NCI-H146 treated with DMSO at 0.1 percent for 48 hours (cell line): Measurements from ENCODE around the gene DTD1.

Source experiments
- DNase-seq: peaks from one replicate; lab custom pipeline; 2025; ENCODE audit not compliant: unreplicated experiment; lab: John Stamatoyannopoulos, UW

The DTD1 gene, protein sequence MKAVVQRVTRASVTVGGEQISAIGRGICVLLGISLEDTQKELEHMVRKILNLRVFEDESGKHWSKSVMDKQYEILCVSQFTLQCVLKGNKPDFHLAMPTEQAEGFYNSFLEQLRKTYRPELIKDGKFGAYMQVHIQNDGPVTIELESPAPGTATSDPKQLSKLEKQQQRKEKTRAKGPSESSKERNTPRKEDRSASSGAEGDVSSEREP

DNA sequence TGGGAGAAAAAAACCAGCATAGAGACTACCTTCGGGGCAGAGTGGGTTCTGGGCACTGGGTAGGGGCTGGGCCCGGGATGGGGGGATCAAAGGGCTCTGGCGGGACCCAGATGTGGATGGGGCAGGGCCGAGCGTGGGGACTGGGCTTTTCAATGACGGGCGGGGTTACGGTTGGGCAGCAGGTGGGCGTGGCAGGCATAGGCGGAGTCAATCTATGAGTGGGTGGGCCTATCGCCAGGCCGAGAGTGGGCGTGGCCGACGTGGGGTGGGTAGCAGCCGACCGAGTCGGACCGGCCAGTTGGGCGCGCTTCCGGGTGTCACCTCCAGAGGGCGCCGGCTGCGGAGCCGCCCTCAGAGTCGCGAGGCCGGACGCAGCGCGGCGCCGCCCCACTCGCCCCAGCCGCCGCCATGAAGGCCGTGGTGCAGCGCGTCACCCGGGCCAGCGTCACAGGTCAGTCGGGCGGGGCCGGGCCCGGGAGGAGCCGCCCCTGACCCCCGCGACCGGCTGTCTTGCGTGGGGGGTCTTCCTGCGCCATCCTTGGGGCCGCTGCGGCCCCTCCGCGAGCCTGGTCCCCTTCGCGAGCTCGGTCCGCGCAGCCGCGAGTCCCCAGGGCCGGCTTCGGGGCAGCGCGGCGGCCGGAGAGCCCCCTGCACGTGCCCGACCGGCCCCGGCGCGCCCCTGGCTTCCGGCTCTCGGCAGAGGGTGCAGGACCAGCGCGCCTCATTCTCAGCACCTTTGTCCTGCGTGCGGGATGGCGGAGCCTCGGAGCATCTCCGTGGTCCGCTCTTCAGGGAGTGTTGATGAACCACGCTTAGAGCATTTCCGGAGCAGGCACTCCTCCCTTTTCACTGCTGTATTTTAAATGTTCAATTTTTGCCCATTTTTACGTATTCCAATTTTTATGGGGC is at the start of gene DTD1:
Gene DTD1 (plus strand): TSS at position 390 of the 909 bp plus-strand sequence. CDS start 19 bp downstream, at position 409.
- peak; percentile 76 for DNase-seq

DNA sequence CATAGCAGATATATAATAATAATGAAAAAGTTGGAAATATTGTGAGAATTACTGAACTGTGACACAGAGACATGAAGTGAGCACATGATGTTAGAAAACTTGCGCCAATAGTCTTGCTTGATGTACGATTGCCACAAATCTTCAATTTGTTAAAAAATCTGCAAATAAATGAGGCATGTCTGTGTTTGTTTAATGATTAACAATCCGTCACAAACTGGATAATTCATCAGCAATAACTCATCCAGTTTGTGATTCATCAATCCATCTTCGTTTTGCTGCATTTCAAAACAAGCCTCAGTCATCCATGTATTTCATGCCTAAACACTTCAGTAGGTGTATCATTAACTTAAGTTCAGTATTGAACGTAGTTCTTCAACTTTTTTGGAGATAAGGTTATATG is 46.1 kb upstream of the DTD1 start:
- DNase-seq = no peak

DNA sequence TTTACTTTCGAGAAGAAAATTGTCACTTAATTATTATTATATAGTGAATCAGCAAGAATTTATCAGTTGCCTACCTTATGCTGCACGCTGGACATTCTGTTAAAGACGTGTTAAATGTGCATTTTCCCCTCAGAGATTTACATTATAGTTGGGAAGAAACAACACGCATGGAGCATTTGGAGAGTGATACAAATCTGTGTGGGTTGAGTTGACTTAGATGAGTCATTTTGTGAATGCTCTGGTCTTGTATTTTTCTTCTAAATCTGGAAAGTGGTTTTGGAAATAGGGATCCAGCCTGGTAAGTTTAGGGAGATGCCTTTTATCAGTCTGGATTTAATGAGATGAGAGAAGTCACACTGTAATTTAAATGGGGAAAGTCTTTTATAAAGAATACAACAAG is 44.6 kb upstream of the DTD1 start:
- DNase-seq = no peak

DNA sequence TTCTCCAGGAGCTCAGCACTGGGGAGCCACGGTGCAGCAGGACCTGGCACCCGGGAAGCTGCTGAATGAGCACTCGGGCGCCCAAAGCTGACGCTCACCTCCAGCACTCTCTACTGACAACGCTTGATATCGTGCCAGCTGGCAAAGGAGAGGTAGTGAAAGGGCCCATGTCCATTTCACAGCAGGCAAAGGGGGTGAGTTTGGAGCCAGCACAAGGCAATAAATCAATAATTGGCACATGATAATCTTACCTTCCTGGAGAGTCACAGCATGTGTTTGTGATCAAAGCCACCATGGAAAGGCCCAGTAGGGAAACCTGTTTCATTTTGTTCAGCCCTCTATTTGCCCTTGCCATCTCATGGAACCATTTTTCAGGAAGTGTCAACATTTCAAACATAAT is 43.9 kb upstream of the DTD1 start:
- DNase-seq = peak; percentile 99

DNA sequence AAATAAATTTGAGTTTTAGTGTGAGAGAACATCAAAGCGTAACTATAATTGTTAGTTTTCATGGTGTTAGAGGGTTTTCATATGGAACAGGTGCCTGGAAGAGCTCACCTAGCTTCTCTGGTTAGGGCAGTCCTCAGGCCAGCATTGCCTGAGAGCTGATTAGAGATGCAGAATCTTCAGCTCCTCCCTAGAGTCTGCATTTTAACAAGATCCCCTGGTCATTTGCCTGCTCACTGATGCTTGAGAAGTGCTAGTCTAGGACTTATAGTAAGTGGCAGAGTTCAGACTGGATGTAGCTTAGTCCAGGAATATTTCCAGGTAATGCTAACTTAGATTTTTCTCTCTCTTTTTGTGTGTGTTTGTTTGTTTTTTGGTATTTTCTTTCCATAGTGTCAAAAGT is 42.3 kb upstream of the DTD1 start:
- DNase-seq = no peak

DNA sequence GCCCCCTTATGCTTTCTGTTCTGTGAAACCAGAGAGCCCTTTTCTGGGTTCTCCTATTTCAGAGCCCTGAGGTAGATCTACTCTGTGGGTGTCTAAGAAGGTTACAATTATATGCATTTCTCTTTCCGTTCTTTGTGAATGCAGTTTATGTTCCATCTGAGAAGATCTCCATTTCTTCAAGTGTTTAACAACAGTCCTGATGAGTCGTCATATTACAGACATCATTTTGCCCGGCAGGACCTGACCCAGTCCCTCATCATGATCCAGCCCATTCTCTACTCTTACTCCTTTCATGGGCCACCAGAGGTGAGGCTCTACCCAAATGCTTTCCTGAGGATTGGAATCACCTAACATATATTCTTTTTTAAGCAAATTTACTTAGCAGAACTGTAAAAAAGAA is 39.4 kb upstream of the DTD1 start:
- no peak for DNase-seq

DNA sequence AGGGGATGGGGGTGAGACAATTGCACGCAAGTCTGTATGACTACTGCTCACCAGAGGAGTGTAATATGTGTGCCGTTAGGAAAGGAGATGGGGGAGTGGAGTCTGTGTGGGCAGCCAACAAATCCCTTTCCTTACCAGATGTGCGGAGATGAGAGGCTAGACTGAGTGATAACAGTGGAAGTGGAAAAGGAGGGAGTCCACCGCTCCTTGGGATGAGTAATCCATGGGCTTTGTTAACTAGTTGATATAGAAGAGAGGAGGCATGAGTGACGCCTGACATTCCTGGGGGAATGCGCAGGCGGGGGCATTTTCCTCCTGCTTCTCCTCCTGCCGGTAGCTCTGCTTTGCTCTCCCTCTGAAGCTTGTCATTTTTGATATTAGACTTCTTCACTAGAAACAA is 34.1 kb upstream of the DTD1 start:
- no peak for DNase-seq

DNA sequence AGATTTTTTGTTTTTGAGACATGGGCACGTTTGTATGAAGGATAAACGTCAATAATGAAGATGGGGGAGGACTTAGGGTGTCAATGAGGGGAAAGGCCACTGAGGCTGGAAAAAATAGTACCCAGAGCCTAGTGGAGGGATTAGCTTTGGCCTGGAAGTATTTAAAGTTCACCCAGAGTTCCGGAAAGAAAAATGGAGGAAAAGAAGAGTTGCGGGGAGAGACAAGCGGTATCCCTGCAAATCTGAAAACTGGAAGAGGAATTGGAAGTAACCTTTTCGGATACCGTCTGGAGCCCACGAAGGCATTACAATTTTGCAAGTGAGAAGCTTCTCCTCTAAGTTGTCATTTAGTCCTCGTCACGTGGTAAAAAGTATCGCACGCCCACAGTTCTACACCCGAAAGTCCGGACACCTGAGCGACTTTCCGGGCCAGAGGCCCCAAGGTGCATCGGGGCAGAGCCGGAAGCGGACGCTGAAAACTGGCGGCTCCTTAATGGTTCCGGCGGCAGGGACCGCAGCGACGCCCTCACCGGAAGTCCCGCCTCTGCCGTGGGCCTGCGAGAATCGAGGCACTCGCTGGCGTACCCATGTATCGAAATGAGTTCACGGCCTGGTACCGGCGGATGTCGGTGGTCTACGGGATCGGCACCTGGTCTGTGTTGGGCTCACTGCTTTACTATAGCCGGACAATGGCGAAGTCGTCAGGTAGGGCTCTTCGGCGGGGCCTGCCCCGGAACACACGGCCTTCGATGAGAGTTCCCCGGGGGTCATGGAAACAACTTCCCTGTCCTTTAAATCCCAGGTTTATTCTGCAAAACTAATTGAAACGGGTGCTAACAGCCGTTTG is 20.7 kb upstream of the DTD1 start, which contains the start of gene SMIM26:
Gene SMIM26 (plus strand): TSS at position 541 of the 847 bp plus-strand sequence. CDS start 47 bp downstream, at position 588.
- DNase-seq = peak; percentile 83

DNA sequence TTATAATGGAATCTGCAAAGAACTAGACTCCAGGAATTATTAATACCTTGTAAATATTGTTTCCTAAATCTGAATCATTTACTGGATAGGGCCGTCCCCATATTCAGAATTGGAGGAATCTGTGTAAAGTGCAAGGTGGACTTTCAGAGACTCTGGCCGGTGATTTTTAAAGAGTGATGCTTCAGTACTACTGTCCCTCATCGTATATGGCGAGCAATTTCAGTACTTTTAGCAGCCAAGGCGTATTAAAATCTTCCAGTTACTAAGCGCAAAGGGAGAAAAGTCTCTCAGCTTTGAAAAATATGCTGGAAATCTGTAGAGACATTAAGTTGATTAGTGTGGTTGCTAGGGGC is 20.1 kb upstream of the DTD1 start:
- DNase-seq = no peak

DNA sequence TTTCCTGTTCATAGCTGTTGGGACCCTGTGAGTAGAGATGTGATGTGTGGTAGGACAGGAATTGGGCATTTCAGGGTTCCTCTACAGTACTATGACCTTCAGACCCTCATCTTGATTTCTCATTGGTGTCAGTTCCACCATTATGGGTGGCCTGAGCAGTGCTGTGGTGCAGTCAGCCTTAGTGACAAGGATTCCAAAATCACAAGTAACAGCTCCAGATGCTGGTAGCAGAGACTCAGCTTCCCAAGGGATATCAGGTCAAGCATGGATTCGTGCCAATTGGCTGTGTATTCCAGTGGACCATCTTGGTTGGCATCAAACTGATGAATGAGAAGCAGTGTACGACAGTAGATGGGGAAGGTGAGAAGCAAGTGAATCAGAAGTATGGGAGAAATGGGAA is 16.8 kb upstream of the DTD1 start:
- no peak for DNase-seq

DNA sequence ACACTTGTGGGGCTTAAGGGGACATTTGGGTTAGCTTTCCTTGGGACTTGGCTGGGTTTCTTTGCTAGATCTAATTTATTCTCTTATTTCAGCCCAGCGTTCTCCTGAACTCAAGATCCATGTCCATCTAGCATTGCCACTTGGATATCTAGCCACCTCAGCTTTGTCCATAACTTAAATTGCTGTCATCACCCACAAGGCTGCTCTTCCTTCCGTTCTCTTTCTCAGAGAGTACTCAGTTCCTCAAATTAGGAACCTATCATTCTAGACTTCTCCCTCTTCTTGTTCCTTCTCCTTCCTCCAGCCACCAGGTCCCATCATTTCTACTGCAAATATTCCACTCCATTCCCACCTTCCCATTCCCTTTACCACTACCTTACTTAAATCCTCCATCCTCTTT is 16.3 kb upstream of the DTD1 start:
- DNase-seq = no peak

DNA sequence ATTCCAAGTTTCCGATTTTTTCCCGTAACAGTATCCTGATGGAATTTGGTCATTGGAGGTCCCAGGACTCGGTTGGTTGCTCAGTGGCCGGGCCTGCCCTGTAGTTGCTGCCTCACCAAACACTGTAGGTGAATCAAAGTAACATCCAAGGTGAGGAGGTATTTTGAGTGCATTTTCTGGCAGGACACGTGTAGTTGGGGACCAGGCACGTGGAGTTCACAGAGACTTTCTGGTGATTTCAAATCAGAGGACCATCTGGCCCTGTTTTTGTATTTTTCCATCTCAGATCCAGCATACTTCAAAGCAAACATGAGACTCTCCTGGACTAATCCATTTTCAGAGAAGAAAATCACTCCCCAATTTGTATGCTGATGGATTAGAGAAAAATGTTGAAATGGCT is 9.9 kb upstream of the DTD1 start:
- no peak for DNase-seq

DNA sequence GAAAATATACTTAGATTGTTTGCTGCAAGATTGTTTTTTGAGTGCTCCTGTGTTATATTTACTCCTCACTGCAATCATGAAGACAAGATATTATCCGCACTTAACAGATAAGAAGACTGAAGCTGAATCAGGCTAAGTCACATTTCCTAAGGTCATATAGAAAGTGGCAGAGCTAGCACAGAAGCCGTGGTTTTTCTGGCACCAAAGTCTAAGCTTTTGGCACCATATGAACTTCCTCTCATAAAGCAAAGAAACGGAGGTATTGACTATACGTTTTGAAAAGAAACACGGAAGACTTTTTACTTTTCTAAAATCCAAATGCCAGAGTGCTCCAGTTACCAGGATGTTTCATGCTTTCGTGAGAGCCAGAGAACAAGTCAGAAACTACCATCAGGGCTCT is 9.3 kb upstream of the DTD1 start:
- no peak for DNase-seq

DNA sequence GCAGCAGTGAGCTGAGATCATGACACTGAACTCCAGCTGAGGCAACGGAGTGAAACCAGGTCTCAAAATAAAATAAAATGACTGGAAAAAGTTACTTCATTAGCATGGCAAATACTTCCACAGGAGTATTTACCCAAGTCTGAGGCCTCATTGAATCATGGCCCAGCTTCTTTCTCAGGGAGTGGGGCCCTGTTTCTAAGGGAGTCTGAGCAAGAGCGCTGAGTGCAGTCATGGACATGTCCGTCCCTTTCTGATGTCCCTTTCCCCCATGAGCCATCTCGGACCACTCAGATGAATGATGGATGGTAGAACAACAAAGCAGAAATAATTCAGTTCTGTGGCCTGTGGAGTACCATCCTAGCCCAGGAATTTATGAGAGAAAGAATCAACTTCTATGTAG is 7.8 kb upstream of the DTD1 start:
- DNase-seq = no peak

DNA sequence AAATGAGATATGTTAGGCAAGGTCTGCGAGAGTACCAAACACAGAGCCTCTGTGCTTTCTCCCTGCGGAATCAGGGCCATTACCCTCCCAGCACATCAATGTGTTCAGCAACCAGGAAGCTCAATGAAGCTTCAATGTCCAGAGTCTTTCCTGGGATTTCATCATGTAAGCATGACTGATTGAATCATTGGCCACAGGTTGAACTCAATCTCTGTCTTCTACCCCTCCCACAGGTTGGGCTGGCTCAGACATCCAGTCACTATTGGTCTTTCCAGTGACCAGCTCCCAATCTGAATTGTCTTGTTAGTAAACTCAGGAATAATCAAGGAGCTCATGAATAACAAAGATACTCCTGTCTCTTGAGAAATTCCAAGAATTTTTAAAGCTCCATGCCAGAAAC is 2.7 kb upstream of the DTD1 start:
- peak; percentile 2 for DNase-seq

DNA sequence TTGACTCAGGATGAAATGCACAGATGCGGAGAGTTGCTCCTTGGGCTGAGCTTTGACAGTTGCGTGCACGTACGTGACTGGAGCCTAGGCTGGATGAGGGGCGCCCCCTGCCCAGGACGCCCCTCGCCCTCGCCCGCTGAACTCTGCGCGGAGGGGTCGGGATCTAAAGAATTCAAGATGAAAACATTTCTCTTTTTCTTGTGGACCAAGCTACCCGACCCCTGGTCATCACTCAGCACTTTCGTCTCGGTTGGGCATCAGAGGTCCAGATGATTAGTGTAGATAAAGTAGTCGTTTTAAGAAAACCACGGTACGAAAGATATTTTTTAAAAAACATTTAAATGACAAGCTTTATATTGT is 700 bp downstream of the DTD1 start:
- peak; percentile 34 for DNase-seq

DNA sequence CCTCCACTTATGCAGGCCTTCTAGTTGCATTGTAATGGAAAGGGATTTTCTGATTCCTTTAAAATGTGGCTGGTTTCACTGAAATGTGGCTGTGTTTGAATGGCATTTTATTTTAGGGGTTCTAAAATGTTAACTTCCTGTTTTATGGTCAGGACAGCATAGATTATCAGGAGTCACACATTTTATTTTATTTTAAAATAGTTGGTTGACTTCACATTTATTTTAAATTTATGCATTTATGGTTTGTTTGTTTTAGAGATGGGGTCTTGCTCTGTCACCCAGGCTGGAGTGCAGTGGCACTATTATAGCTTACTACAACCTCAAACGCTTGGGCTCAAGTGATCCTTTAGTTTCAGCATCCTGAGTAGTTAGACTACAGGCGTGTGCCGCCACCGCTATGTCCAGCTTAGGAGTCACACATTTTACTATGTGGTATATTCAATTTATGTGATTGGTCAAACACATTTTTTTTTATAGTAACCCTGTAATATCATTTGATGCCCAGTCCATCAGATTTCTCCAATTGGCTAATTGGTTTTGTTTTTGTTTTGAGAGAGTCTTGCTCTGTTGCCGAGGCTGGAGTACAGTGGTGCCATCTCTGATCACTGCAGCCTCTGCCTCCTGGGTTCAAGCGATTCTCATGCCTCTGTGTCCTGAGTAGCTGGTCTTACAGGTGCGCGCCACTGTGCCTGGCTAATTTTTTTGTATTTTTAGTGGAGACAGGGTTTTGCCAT is 2.3 kb downstream of the DTD1 start:
- DNase-seq = no peak

DNA sequence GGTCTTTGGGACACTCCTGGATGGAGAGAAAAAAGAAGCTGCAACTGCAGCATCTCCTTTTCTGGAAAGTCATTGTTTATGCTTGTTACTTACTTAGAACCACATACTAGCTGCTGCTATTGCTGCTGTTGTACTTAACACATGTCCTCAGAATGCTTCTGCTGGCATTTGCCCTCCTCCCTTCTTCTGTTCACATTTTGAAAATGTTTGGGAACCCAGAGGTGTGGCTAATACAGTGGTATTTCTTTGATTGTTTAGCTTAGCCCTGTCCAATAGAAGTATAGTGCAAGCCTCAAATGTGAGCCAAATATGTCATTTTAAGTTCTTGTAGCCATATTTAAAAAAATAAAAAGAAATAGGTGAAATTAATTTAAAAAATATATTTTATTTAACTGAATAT is 8.4 kb downstream of the DTD1 start:
- DNase-seq = no peak

DNA sequence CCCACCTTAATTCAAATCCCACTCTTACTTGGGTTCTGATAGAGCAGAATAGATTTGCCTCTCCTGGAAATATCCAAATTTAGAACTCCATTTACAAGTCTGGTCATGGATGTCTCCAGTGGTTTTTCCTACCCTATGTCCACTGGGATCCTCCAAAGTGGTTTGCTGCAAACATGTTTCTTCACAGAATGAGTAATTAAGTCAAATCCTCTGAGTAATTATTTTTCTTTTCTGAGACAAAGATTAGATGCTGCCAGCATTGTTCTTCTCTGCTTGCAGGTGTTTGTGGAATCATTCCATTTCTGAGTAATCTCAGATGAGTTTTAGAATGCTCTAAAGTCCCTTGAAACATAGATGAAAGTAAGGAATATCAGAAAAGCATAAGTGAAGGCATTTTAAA is 21.9 kb downstream of the DTD1 start:
- no peak for DNase-seq

DNA sequence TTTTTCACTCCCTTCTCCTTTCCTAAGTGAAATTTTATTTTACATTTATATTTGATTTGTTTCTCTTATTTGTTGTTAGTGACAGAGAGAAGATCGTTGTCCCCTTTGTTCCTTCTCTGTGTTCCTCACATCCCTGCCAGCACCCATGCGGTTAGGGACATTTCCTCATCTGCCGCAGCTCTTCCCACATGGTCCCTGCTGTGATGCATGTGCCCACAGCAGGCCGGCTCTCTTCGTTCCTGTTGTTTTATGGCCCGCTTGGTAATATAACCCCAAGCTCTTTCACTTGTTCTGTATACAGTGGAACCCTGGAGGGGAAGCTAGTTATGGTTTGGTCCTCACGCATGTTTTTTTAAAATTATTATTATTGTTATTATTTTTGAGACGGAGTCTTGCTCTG is 23.6 kb downstream of the DTD1 start:
- DNase-seq = no peak

DNA sequence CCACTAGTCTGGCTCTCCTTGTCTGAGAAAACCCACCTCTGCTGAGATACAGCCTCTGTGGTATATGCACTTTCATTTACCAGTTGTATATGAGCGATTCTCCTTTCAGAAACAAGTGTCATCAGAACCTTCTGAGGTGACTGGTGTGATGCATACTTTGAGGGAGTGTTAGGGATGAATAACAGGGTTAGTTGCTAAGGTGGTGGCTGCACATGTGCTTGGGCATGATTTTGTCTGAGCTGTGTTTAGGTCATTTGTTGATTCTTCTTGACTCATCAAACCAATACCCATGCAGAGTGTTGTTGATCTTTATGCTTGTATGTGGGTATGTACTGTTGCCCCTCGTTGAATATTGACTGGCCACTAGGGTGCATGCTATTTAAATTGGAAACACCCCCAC is 25.7 kb downstream of the DTD1 start:
- no peak for DNase-seq
